ENCODE measurements around the gene MYMK.

DNA sequence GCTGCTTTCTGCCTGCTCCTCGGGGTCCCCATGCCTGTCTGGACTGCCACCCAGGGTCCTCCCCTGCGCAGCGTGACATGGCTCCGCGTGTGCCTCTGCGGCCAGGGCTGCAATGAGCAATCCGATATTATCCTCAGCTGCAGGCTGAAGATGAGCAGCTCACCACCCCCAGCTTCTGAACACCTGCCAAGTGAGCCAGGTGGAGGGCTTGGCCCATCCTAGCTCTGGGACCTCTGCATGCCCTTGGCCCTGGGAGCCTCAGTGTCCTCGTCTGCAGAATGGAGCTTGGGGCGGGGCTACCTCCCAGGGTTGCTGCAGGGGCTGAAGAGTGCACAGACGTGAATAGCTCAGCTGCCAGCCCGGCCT is 4.1 kb upstream of the MYMK start:
- TF ChIP-seq, protein P1, sequence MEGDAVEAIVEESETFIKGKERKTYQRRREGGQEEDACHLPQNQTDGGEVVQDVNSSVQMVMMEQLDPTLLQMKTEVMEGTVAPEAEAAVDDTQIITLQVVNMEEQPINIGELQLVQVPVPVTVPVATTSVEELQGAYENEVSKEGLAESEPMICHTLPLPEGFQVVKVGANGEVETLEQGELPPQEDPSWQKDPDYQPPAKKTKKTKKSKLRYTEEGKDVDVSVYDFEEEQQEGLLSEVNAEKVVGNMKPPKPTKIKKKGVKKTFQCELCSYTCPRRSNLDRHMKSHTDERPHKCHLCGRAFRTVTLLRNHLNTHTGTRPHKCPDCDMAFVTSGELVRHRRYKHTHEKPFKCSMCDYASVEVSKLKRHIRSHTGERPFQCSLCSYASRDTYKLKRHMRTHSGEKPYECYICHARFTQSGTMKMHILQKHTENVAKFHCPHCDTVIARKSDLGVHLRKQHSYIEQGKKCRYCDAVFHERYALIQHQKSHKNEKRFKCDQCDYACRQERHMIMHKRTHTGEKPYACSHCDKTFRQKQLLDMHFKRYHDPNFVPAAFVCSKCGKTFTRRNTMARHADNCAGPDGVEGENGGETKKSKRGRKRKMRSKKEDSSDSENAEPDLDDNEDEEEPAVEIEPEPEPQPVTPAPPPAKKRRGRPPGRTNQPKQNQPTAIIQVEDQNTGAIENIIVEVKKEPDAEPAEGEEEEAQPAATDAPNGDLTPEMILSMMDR (conservative IDR thresholded peaks at IDR 0.05; ENCODE audit: low read depth, low read length) = no peak
- TF ChIP-seq POLR2A (IDR thresholded peaks at IDR 0.05; ENCODE audit: low read depth, low read length) = no peak
- TF ChIP-seq SMC3 (IDR thresholded peaks at IDR 0.05; ENCODE audit: low read depth, low read length) = no peak
- TF ChIP-seq FOS (IDR thresholded peaks at IDR 0.05; ENCODE audit: low read depth, low read length) = no peak
- TF ChIP-seq MAZ (IDR thresholded peaks at IDR 0.05; ENCODE audit: borderline replicate concordance, low read depth, low read length) = no peak
- TF ChIP-seq CEBPB (IDR thresholded peaks at IDR 0.05; ENCODE audit: low read depth, low read length) = no peak
- no peak for TF ChIP-seq RAD21 (IDR thresholded peaks at IDR 0.05; ENCODE audit: low read length)
- no peak for TF ChIP-seq RFX5 (IDR thresholded peaks at IDR 0.05; ENCODE audit: low read depth, low read length)
- no peak for TF ChIP-seq CHD1 (IDR thresholded peaks at IDR 0.05; ENCODE audit: low read depth, low read length)
- TF ChIP-seq, protein P2, sequence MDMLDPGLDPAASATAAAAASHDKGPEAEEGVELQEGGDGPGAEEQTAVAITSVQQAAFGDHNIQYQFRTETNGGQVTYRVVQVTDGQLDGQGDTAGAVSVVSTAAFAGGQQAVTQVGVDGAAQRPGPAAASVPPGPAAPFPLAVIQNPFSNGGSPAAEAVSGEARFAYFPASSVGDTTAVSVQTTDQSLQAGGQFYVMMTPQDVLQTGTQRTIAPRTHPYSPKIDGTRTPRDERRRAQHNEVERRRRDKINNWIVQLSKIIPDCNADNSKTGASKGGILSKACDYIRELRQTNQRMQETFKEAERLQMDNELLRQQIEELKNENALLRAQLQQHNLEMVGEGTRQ (IDR thresholded peaks at IDR 0.05; ENCODE audit: low read depth, low read length) = no peak
- no peak for TF ChIP-seq MAFK (IDR thresholded peaks at IDR 0.05; ENCODE audit: low read depth, low read length)
- TF ChIP-seq, protein P3, sequence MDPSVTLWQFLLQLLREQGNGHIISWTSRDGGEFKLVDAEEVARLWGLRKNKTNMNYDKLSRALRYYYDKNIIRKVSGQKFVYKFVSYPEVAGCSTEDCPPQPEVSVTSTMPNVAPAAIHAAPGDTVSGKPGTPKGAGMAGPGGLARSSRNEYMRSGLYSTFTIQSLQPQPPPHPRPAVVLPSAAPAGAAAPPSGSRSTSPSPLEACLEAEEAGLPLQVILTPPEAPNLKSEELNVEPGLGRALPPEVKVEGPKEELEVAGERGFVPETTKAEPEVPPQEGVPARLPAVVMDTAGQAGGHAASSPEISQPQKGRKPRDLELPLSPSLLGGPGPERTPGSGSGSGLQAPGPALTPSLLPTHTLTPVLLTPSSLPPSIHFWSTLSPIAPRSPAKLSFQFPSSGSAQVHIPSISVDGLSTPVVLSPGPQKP (IDR thresholded peaks at IDR 0.05; ENCODE audit: borderline replicate concordance, low read depth, low read length) = no peak
- TF ChIP-seq RCOR1 (IDR thresholded peaks at IDR 0.05; ENCODE audit: insufficient replicate concordance, low read length) = no peak
